NCI-H510A (cell line): Measurements from ENCODE around the gene ONECUT2.

ENCODE experiments used
- DNase-seq: peaks from one replicate; lab custom pipeline; 2025; lab: John Stamatoyannopoulos, UW

ONECUT2 gene

GRCh38 chr18:57529151-57529550 is 94.0 kb downstream of the ONECUT2 start:
- DNase-seq = no peak

DNA sequence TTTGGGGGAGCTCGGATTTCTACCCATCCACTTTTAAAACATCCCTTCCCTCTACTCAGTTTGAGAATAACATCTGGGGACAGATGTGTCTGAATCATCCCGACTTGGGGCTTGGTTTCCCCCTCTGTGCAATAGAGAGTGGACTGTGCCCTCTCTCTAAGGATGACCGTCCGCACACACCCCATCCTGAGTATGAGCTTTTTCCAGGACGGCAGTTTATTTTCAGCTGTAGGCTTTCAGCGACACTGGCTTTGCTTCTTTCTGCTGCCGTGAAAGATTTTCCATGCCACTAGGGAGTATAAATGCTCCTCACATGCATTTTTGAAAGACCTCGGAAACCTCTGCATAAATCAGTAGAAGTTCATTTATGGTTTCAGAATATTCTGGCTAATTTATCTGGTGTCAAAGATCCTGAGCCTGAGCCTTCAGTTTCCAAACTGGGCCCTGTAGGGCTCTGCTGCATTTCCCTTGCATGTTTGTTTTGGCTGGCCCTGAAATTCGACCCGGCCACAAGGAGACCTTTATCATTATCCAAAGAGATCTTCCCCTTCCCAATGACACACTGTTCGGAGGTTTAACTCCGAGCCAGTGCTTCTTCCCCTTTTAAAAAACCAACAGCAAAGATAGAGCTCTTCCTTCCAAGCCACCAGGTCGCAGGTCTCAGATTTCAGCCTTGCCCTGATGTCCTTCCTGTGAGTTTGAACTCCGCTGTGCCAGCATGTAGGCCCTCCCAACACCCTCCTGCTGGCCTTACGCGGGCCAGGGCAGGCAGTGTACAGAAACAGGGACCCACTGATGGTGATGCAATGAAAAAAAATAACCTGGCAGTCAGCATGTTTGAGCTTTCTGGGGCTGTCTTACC is 98.1 kb downstream of the ONECUT2 start:
- DNase-seq = no peak

- DNase-seq = no peak
Observed at GRCh38 chr18:57533868-57534510, 98.8 kb downstream of the ONECUT2 start.

- DNase-seq = no peak
Observed at GRCh38 chr18:57534511-57534909, 99.3 kb downstream of the ONECUT2 start.

GRCh38 chr18:57538614-57539013 is 103.4 kb downstream of the ONECUT2 start:
- no peak for DNase-seq

GRCh38 chr18:57539702-57540101 is 104.5 kb downstream of the ONECUT2 start:
- DNase-seq = no peak
